ENCODE measurements around the gene DOCK1. TPM values are rescaled to one million over a fixed set of nuclear protein-coding genes. Genes with fewer than 3 reads are reported as not detected.

The DOCK1 gene
- total and polyA plus RNA-seq, 2 donors from 2014 or later = 15.8 to 81.7 TPM

DNA sequence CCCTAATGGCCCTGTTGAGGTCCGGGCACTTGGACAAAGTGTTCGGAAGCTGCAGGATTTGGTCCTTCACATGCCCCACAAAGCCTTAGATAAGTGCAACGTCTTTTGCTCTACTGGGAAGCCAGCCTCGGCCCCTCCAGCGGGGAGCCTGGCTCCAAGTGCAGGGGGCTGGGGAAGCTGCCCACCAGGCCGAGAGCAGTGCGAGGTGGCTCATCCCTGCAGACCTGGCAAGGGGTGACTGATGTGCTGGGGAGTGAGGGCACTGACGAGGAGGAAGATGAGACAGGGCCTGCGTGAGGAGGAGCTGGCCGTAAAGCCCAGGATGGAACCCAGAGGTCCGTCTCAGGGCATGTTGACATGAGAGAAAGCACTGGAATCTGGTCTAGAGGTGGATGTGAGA lies 508.1 kb downstream of the DOCK1 start:
- Histone ChIP-seq H3K9ac (ENCODE audit: low read length in 3 of 3) (no peak overlapping the region), H3K27me3 (ENCODE audit: control insufficient read depth, insufficient read depth, low read length) (no peaks in the 10 kb centered on the region), H3K36me3 (ENCODE audit: control insufficient read depth in 2 of 3, insufficient read depth in 3 of 3, low read length in 3 of 3) (peaks cover 0 to 15% (median 5%) of the 10 kb centered on the region in 3 donors), H3K4me1 (ENCODE audit: control insufficient read depth in 2 of 3, insufficient read depth in 2 of 3, low read depth in 1 of 3, low read length in 3 of 3) (no peaks in the 10 kb centered on the region), H3K27ac (ENCODE audit: low read depth in 2 of 2, low read length in 2 of 2) (no peak overlapping the region), H3K9me3 (ENCODE audit: control insufficient read depth in 2 of 3, insufficient read depth in 1 of 3, low read length in 3 of 3) (no peaks in the 10 kb centered on the region), H3K4me3 (ENCODE audit: low read length in 3 of 3) (no peak overlapping the region)
- DNase-seq (no peak), FAIRE-seq (no peak)
- TF ChIP-seq, protein P1, sequence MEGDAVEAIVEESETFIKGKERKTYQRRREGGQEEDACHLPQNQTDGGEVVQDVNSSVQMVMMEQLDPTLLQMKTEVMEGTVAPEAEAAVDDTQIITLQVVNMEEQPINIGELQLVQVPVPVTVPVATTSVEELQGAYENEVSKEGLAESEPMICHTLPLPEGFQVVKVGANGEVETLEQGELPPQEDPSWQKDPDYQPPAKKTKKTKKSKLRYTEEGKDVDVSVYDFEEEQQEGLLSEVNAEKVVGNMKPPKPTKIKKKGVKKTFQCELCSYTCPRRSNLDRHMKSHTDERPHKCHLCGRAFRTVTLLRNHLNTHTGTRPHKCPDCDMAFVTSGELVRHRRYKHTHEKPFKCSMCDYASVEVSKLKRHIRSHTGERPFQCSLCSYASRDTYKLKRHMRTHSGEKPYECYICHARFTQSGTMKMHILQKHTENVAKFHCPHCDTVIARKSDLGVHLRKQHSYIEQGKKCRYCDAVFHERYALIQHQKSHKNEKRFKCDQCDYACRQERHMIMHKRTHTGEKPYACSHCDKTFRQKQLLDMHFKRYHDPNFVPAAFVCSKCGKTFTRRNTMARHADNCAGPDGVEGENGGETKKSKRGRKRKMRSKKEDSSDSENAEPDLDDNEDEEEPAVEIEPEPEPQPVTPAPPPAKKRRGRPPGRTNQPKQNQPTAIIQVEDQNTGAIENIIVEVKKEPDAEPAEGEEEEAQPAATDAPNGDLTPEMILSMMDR (IDR thresholded peaks at IDR 0.05; ENCODE audit: borderline replicate concordance, extremely low read depth, insufficient read depth) = no peak
- intact Hi-C loops (cut with DNase I) = no loop called here

DNA sequence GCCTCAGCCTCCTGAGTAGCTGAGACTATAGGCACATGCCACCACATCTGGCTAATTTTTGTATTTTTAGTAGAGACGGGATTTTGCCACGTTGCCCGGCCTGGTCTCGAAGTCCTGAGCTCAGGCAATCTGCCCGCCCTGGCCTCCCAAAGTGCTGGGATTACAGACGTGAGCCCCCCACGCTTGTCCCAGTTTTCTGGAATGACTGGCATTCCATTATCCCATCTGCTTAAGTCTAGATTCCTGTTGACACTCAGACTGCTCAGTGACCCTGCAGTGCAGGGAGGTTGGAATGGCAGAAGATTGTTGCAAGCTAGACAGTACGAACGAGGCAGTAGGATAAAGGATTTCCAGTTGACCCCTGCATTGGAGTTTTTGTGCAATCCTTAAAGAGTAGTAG lies 508.8 kb downstream of the DOCK1 start:
- peaks cover 0 to 15% (median 5%) of the 10 kb centered on the region in 3 donors for H3K36me3 ChIP-seq (ENCODE audit: control insufficient read depth in 2 of 3, insufficient read depth in 3 of 3, low read length in 3 of 3)
- TF ChIP-seq, protein P1 (IDR thresholded peaks at IDR 0.05; ENCODE audit: borderline replicate concordance, extremely low read depth, insufficient read depth) = no peak
- no peaks in the 10 kb centered on the region for H3K9me3 ChIP-seq (ENCODE audit: control insufficient read depth in 2 of 3, insufficient read depth in 1 of 3, low read length in 3 of 3)
- H3K27ac ChIP-seq (ENCODE audit: low read depth in 2 of 2, low read length in 2 of 2) = no peak overlapping the region
- FAIRE-seq (no peak), DNase-seq (peak in 1 of 5 donors; percentile 15)
- peaks cover 0 to 4% (median 0%) of the 10 kb centered on the region in 3 donors for H3K4me1 ChIP-seq (ENCODE audit: control insufficient read depth in 2 of 3, insufficient read depth in 2 of 3, low read depth in 1 of 3, low read length in 3 of 3)
- intact Hi-C loops (cut with DNase I) = no loop called here
- H3K9ac ChIP-seq (ENCODE audit: low read length in 3 of 3) = no peak overlapping the region
- H3K4me3 ChIP-seq (ENCODE audit: low read length in 3 of 3) = no peak overlapping the region
- no peaks in the 10 kb centered on the region for H3K27me3 ChIP-seq (ENCODE audit: control insufficient read depth, insufficient read depth, low read length)

DNA sequence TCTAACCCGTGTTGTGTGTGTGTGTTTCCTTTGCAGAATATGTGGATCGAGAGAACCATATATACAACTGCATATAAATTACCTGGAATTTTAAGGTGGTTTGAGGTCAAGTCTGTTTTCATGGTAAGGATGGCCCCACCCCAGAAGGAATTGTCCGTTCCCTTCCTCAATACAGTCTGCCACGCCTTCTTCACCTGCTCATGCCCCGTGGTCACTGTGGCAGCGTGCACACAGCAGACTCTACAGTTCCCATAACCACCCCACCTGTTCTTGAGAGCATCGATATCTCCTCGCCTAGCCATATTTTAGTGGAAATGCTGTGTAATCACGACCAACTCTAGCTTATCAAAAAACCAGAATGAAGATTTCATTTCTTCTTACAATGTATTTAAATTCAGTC lies 509.9 kb downstream of the DOCK1 start:
- TF ChIP-seq, protein P1 (IDR thresholded peaks at IDR 0.05; ENCODE audit: borderline replicate concordance, extremely low read depth, insufficient read depth) = no peak
- peaks cover 0 to 25% (median 5%) of the 10 kb centered on the region in 3 donors for H3K36me3 ChIP-seq (ENCODE audit: control insufficient read depth in 2 of 3, insufficient read depth in 3 of 3, low read length in 3 of 3)
- DNase-seq (no peak), FAIRE-seq (no peak)
- no peak overlapping the region for H3K27ac ChIP-seq (ENCODE audit: low read depth in 2 of 2, low read length in 2 of 2)
- H3K4me1 ChIP-seq (ENCODE audit: control insufficient read depth in 2 of 3, insufficient read depth in 2 of 3, low read depth in 1 of 3, low read length in 3 of 3) = peaks cover 0 to 6% (median 0%) of the 10 kb centered on the region in 3 donors
- intact Hi-C loops (cut with DNase I) = no loop called here
- no peaks in the 10 kb centered on the region for H3K27me3 ChIP-seq (ENCODE audit: control insufficient read depth, insufficient read depth, low read length)
- H3K9ac ChIP-seq (ENCODE audit: low read length in 3 of 3) = no peak overlapping the region
- no peak overlapping the region for H3K4me3 ChIP-seq (ENCODE audit: low read length in 3 of 3)
- no peaks in the 10 kb centered on the region for H3K9me3 ChIP-seq (ENCODE audit: control insufficient read depth in 2 of 3, insufficient read depth in 1 of 3, low read length in 3 of 3)
